ENCODE data around the gene ADPGK.
"Not testable (repeated sequence)": the region's sequence is repeated elsewhere in the genome, so short reads cannot be mapped to it uniquely, and the experiment has no call there.

The ADPGK gene

GRCh38 chr15:72740219-72740618, 43.3 kb downstream of the ADPGK start:
- ATAC-seq, result peak; percentile 86 to 88

- peak; percentile 26 to 27 for ATAC-seq
Observed at GRCh38 chr15:72737723-72738122, 45.8 kb downstream of the ADPGK start.

- ATAC-seq, result no peak
Observed at GRCh38 chr15:72737061-72737460, 46.5 kb downstream of the ADPGK start.

- ATAC-seq, result no peak
Observed at GRCh38 chr15:72735111-72735510, 48.4 kb downstream of the ADPGK start.

- ATAC-seq, result no peak
Observed at GRCh38 chr15:72733941-72734738, 49.4 kb downstream of the ADPGK start.

GRCh38 chr15:72732516-72732915, 51.0 kb downstream of the ADPGK start:
- ATAC-seq, result peak in 1 of 2 donors; percentile 20

- no peak for ATAC-seq
Observed at GRCh38 chr15:72732086-72732485, 51.5 kb downstream of the ADPGK start.

GRCh38 chr15:72728821-72729220, 54.7 kb downstream of the ADPGK start:
- ATAC-seq, result no peak

GRCh38 chr15:72728249-72728648, 55.3 kb downstream of the ADPGK start:
- not testable (repeated sequence) for ATAC-seq

- no peak for ATAC-seq
Observed at GRCh38 chr15:72727154-72727553, 56.4 kb downstream of the ADPGK start.

- not testable (repeated sequence) for ATAC-seq
Observed at GRCh38 chr15:72725851-72726250, 57.7 kb downstream of the ADPGK start.

- ATAC-seq, result no peak
Observed at GRCh38 chr15:72725446-72725845, 58.1 kb downstream of the ADPGK start.

- ATAC-seq, result no peak
Observed at GRCh38 chr15:72724028-72724427, 59.5 kb downstream of the ADPGK start.

GRCh38 chr15:72722071-72722696, 61.4 kb downstream of the ADPGK start:
- peak in 1 of 2 donors; percentile 30 for ATAC-seq

GRCh38 chr15:72708551-72709303, 74.8 kb downstream of the ADPGK start:
- ATAC-seq, result not testable (repeated sequence)

- ATAC-seq, result no peak
Observed at GRCh38 chr15:72706266-72706665, 77.3 kb downstream of the ADPGK start.

All from activated CD4-positive, CD25-positive, alpha-beta regulatory T cell treated with anti-CD3 and anti-CD28 coated beads, Interleukin-2, amount 50 U/mL, for 24 hours (primary cell).